HEK293 (cell line): ENCODE results near the gene SMPD4.
"Not testable (repeated sequence)": the region's sequence is repeated elsewhere in the genome, so short reads cannot be mapped to it uniquely, and the experiment has no call there.

ENCODE experiments used
- KLF16 ChIP-seq: fragments of 450-650 bp; formaldehyde crosslinking; IDR thresholded peaks from 2 replicates; pipeline ENCODE4 v1.5.1; 2017; ENCODE audit warnings: missing biosample characterization, missing genetic modification characterization
- RBAK ChIP-seq: fragments of 450-650 bp; formaldehyde crosslinking; IDR thresholded peaks from 2 replicates; pipeline ENCODE4 v1.5.1; 2016; ENCODE audit warnings: missing biosample characterization, missing genetic modification characterization
- ZBTB1 ChIP-seq: fragments of 450-650 bp; formaldehyde crosslinking; IDR thresholded peaks from 2 replicates; pipeline ENCODE4 v1.5.1; 2016; ENCODE audit warnings: missing biosample characterization, missing genetic modification characterization
- ZNF184 ChIP-seq: fragments of 450-650 bp; IDR thresholded peaks from 2 replicates; pipeline ENCODE4 v1.5.1; 2018; ENCODE audit warnings: missing biosample characterization, mild to moderate bottlenecking, missing genetic modification characterization
- ZNF24 ChIP-seq: fragments of 450-650 bp; formaldehyde crosslinking; IDR thresholded peaks from 2 replicates; pipeline ENCODE4 v1.5.1; 2016; ENCODE audit warnings: missing biosample characterization, missing genetic modification characterization
- TF ChIP-seq, protein P1 (sequence below): fragments of 450-650 bp; formaldehyde crosslinking; IDR thresholded peaks from 2 replicates; pipeline ENCODE4 v1.5.1; 2016; ENCODE audit warnings: missing biosample characterization, missing genetic modification characterization
- TF ChIP-seq, protein P2 (sequence below): fragments of 450-650 bp; formaldehyde crosslinking; IDR thresholded peaks from 2 replicates; pipeline ENCODE4 v1.5.1; 2016; ENCODE audit warnings: missing biosample characterization, missing genetic modification characterization

DNA sequence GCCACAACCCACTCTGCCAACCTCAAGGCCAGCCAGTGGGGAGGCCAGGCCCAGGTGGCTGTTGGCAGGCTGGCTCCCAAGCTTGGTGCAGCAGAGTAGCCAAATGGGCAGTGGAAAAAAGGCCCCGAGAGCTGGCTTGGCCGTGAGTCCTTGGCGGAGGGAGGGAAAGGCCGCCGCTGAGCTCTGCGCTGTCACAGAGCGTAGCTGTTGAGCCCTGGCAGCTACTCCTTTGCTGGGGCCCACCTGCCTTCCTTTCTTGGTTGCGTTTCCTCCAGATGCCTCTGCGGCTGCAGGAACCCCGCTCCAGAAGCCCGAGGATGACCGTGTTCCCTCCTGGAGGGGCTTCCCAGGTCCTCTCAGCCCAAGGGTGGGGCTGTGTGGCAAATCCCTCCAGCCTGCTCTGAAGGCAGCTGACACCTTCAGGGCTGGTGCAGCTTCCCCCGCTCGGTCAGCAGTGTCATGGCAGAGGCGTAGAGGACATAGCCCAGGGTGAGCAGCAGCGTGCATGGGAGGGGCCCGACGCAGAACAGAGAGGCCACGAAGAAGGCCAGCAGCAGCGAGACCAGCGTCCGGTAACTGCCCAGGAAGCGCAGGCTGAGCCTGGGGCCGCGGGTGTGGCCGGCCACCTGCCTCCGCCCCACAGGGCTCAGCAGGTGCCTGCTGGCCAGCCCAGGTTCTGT is 29.1 kb downstream of the SMPD4 start:
- TF ChIP-seq KLF16 (tag by site-specific recombination); ZNF184 (tag by site-specific recombination); RBAK (tag by site-specific recombination); ZNF24 (tag by site-specific recombination); ZBTB1: not testable (repeated sequence)
- TF ChIP-seq, protein P1, sequence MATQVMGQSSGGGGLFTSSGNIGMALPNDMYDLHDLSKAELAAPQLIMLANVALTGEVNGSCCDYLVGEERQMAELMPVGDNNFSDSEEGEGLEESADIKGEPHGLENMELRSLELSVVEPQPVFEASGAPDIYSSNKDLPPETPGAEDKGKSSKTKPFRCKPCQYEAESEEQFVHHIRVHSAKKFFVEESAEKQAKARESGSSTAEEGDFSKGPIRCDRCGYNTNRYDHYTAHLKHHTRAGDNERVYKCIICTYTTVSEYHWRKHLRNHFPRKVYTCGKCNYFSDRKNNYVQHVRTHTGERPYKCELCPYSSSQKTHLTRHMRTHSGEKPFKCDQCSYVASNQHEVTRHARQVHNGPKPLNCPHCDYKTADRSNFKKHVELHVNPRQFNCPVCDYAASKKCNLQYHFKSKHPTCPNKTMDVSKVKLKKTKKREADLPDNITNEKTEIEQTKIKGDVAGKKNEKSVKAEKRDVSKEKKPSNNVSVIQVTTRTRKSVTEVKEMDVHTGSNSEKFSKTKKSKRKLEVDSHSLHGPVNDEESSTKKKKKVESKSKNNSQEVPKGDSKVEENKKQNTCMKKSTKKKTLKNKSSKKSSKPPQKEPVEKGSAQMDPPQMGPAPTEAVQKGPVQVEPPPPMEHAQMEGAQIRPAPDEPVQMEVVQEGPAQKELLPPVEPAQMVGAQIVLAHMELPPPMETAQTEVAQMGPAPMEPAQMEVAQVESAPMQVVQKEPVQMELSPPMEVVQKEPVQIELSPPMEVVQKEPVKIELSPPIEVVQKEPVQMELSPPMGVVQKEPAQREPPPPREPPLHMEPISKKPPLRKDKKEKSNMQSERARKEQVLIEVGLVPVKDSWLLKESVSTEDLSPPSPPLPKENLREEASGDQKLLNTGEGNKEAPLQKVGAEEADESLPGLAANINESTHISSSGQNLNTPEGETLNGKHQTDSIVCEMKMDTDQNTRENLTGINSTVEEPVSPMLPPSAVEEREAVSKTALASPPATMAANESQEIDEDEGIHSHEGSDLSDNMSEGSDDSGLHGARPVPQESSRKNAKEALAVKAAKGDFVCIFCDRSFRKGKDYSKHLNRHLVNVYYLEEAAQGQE (tag by site-specific recombination): not testable (repeated sequence)
- TF ChIP-seq, protein P2, sequence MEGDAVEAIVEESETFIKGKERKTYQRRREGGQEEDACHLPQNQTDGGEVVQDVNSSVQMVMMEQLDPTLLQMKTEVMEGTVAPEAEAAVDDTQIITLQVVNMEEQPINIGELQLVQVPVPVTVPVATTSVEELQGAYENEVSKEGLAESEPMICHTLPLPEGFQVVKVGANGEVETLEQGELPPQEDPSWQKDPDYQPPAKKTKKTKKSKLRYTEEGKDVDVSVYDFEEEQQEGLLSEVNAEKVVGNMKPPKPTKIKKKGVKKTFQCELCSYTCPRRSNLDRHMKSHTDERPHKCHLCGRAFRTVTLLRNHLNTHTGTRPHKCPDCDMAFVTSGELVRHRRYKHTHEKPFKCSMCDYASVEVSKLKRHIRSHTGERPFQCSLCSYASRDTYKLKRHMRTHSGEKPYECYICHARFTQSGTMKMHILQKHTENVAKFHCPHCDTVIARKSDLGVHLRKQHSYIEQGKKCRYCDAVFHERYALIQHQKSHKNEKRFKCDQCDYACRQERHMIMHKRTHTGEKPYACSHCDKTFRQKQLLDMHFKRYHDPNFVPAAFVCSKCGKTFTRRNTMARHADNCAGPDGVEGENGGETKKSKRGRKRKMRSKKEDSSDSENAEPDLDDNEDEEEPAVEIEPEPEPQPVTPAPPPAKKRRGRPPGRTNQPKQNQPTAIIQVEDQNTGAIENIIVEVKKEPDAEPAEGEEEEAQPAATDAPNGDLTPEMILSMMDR (tag by site-specific recombination): not testable (repeated sequence)
